Measurements from ENCODE around the gene G6PC3. TPM values are rescaled to one million over a fixed set of nuclear protein-coding genes. Genes with fewer than 3 reads are reported as not detected.
A peak's percentile ranks its signal among the peaks of the same experiment; 100 is the strongest.

Gene G6PC3
- total and polyA plus RNA-seq, 7 donors = 8.4 to 45.5 (median 25.7) TPM

DNA sequence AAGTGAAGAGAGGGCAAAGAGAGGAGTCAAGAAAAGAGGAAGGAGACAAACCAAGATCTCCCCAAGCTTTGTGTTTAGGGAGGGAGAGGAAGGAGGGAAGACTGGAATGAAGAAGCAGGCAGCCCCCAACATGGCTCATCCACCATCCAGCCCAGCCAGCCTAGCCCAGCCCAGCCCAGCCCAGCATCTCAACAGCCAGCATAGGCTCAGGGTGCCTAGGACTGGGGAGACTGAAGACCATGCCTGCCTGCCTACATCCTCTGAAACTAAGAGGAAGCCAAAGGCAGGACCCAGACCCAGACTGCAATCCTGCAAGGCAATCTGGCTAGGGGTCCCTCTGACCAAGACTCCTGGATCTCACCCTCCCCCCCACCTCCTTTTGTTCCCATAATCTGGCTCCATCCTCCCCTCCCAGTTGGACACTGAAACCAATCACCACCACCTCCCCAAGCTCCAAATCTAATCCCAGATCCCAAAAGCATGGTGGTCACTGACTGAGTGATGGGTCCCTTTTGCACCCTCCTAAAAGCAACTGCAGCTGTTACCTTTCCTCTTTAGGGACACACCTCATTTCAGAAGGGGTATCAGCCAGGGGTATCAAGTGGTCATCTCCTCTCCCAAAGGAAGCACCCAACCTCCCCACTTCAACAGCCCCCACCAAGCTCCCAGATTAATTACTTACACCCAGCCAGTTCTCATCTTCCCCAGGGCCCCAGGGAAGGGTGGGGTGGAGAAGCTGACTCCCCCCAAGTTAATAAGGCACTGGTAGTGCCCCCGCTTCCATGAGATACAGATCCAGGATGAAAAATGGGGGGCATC lies 51.7 kb downstream of the G6PC3 start:
- no peak for DNase-seq
- no peaks in the 10 kb centered on the region for H3K9me3 ChIP-seq
- intact Hi-C loops (cut with DNase I) = loop anchor here (2.0 to 5.0 kb wide), 3 partner anchors 51 to 215 kb away; partner anchors contain the start of genes G6PC3, MPP2 and TMUB2
- peak overlapping the region; percentile 93 to 95 (median 94) for H3K27ac ChIP-seq
- peak overlapping the region; percentile 82 to 97 (median 96) for H3K4me3 ChIP-seq
- peaks cover 0 to 62% (median 50%) of the 10 kb centered on the region in 4 donors for H3K4me1 ChIP-seq
- no peaks in the 10 kb centered on the region for H3K27me3 ChIP-seq
- H3K36me3 ChIP-seq = peaks cover 0 to under 1% (median 0%) of the 10 kb centered on the region in 4 donors
- TF ChIP-seq CTCF (IDR thresholded peaks at IDR 0.05) (no peak), EP300 (IDR thresholded peaks at IDR 0.05) (no peak), POLR2AphosphoS5 (IDR thresholded peaks at IDR 0.05) (no peak), POLR2A (IDR thresholded peaks at IDR 0.05) (no peak)
- WGBS, 2 donors = 56 to 71% methylated on average over 1 of the region's 1 CpG

DNA sequence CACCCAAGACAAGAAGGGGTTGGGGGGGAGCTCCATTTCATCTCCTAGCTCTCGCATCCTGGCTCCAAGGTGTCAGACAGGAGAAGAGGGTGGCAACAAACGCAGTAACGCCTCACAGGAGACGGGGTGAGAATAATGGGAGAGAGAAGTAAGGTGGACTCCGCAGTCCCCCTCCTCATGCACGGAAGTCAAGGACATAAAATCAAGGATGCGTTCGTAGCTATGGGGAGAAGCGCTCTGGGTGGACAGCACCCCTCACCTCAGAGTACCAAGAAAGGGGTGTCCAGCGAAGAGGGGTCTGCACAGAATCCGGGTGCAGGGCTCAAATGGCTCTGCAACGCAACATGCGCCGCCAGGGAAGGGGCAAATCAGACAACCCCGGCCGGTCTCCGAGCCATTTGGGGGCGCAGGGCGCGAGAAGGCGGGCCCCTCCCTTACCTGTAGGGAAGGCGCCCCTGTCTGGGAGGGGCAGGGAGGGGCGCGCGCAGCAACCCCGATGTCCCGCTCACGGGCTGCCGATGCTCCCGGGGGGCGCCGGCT lies 52.4 kb downstream of the G6PC3 start:
- intact Hi-C loops (cut with DNase I) = loop anchor here (2.0 to 5.0 kb wide), 3 partner anchors 52 to 216 kb away; partner anchors contain the start of genes G6PC3, MPP2 and TMUB2
- H3K4me1 ChIP-seq = peaks cover 0 to 61% (median 50%) of the 10 kb centered on the region in 4 donors
- 2% methylated on average over 32 of the region's 32 CpGs for WGBS, 2 donors

DNA sequence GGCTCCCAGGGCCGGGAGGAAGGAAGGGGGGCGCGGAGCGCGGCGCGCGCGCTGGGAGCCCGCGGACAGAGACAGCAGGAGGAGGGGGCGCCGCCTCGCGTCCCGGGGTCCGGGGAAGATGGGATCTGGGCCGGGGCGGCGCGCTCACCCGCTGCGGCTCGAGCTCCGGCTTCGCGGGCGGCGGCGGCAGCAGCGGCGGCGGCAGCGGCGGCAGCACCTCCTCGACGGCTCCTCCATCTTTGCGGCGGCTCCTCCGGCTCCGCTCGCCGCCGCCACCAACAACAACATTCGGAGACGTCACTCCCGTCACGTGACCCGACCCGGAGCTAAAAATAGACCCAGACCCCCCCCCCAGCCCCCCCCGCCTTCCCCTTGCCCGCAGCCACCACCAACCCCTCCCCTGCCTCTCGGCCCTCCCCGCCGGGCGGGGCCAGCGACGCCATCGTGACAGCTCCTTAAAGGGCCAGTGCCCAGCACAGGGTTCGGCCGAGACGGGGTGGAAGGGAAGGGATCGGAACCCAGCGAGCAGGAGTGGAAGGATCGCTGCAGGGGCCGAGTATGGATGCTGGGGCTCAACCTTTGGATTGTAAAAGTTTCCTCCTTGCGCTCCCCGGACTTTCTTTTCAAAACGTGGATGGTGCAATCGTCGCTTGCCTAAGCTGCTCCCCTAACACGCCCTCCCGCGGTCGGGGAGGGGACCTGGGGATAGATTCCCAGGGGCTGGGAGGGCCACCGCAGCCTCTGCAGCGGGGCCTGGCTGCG lies 53.0 kb downstream of the G6PC3 start, which contains the start of gene HDAC5:
Gene HDAC5, minus strand, starts transcription at position 286 of the 762 bp plus-strand sequence. CDS start 6,126 bp downstream, outside the sequence.
- Histone ChIP-seq H3K4me3 (peak within 1 kb of the TSS; percentile 82 to 97 (median 96)), H3K27ac (peak within 1 kb of the TSS; percentile 93 to 95 (median 94)), H3K27me3 (no peaks in the 10 kb centered on the region), H3K4me1 (peaks cover 0 to 55% (median 47%) of the 10 kb centered on the region in 4 donors), H3K36me3 (no peaks in the 10 kb centered on the region), H3K9me3 (no peaks in the 10 kb centered on the region)
- TF ChIP-seq EP300 (IDR thresholded peaks at IDR 0.05) (peak in 1 of 4 donors; percentile 28), POLR2A (IDR thresholded peaks at IDR 0.05) (no peak), POLR2AphosphoS5 (IDR thresholded peaks at IDR 0.05) (peak; percentile 73 to 89 (median 83)), CTCF (IDR thresholded peaks at IDR 0.05) (peak; percentile 44 to 63 (median 52))
- DNase-seq = peak; percentile 98
- intact Hi-C loops (cut with DNase I) = loop anchor here (2.0 to 5.0 kb wide), 4 partner anchors 17 to 216 kb away; partner anchors contain the start of genes G6PC3, HROB, MPP2 and TMUB2
- WGBS, 2 donors = 0 to 1% methylated on average over 78 of the region's 78 CpGs

More for the DNA sequence above, 52.4 kb downstream of the G6PC3 start:
- H3K9me3 ChIP-seq = no peaks in the 10 kb centered on the region
- H3K4me3 ChIP-seq = peak overlapping the region; percentile 82 to 97 (median 96)
- no peaks in the 10 kb centered on the region for H3K27me3 ChIP-seq
- peak overlapping the region; percentile 93 to 95 (median 94) for H3K27ac ChIP-seq
- no peak for TF ChIP-seq CTCF (IDR thresholded peaks at IDR 0.05)
- no peak for TF ChIP-seq EP300 (IDR thresholded peaks at IDR 0.05)
- TF ChIP-seq POLR2AphosphoS5 (IDR thresholded peaks at IDR 0.05) = no peak
- no peak for TF ChIP-seq POLR2A (IDR thresholded peaks at IDR 0.05)
- no peaks in the 10 kb centered on the region for H3K36me3 ChIP-seq
- no peak for DNase-seq

DNA sequence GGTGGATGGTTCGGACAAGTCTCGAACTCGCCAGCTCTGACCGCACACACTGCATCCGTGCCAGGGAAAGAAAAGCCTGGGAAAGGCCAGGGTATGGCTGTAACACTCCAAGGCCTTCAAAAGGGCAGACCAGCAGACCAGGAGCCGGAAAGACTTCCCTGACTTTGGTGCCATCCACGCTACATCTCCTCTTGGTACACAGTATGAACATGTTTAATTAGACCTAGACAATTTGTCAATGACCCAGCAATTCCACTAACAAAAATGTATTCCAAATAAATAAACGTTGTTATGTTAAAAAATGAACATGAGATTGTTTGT lies 53.5 kb downstream of the G6PC3 start:
- Histone ChIP-seq H3K27ac (peak overlapping the region; percentile 93 to 95 (median 94)), H3K36me3 (no peaks in the 10 kb centered on the region), H3K4me3 (peak overlapping the region; percentile 82 to 97 (median 96)), H3K9me3 (no peaks in the 10 kb centered on the region), H3K4me1 (peaks cover 0 to 49% (median 42%) of the 10 kb centered on the region in 4 donors), H3K27me3 (no peaks in the 10 kb centered on the region)
- WGBS, 2 donors = 1 to 7% methylated on average over 8 of the region's 8 CpGs
- intact Hi-C loops (cut with DNase I) = loop anchor here (2.0 to 5.0 kb wide), 3 partner anchors 17 to 217 kb away; partner anchors contain the start of genes HROB, MPP2 and TMUB2
- DNase-seq = no peak
- TF ChIP-seq EP300 (IDR thresholded peaks at IDR 0.05) (no peak), POLR2AphosphoS5 (IDR thresholded peaks at IDR 0.05) (peak in 1 of 4 donors; percentile 24), CTCF (IDR thresholded peaks at IDR 0.05) (no peak), POLR2A (IDR thresholded peaks at IDR 0.05) (no peak)

All from sigmoid colon (tissue), 7 donors.